ENCODE measurements around the gene APPBP2. TPM values are rescaled to one million over a fixed set of nuclear protein-coding genes. Genes with fewer than 3 reads are reported as not detected.
"Not testable (repeated sequence)": the region's sequence is repeated elsewhere in the genome, so short reads cannot be mapped to it uniquely, and the experiment has no call there.

The APPBP2 gene
- total and polyA plus RNA-seq, 12 donors, result 5.5 to 63.4 (median 36.1) TPM

GRCh38 chr17:60435244-60436167 lies 90.5 kb downstream of the APPBP2 start:
- H3K4me1 ChIP-seq (replicated peaks in 1 of 2), result peaks cover 0 to 4% of the 10 kb centered on the region in 2 donors
- no peaks in the 10 kb centered on the region for H3K36me3 ChIP-seq (replicated peaks in 1 of 2)
- TF ChIP-seq CTCF (IDR thresholded peaks at IDR 0.05) (peak; percentile 89 to 99 (median 97)), POLR2A (IDR thresholded peaks at IDR 0.05) (no peak)
- 66 to 70% (median 69%) methylated on average over 28 of the region's 28 CpGs for WGBS, 4 donors
- no peak overlapping the region for H3K4me3 ChIP-seq
- intact Hi-C loops (cut with DNase I), result loop anchor here (10.0 kb wide), 1 partner anchor 291 kb away; the partner anchor contains the start of gene CA4 (in 2 of the 2)
- peak; percentile 74 to 91 (median 79) for DNase-seq
- H3K27me3 ChIP-seq, result no peaks in the 10 kb centered on the region
- H3K9me3 ChIP-seq (replicated peaks in 1 of 3), result no peaks in the 10 kb centered on the region
- H3K27ac ChIP-seq, result no peak overlapping the region

DNA sequence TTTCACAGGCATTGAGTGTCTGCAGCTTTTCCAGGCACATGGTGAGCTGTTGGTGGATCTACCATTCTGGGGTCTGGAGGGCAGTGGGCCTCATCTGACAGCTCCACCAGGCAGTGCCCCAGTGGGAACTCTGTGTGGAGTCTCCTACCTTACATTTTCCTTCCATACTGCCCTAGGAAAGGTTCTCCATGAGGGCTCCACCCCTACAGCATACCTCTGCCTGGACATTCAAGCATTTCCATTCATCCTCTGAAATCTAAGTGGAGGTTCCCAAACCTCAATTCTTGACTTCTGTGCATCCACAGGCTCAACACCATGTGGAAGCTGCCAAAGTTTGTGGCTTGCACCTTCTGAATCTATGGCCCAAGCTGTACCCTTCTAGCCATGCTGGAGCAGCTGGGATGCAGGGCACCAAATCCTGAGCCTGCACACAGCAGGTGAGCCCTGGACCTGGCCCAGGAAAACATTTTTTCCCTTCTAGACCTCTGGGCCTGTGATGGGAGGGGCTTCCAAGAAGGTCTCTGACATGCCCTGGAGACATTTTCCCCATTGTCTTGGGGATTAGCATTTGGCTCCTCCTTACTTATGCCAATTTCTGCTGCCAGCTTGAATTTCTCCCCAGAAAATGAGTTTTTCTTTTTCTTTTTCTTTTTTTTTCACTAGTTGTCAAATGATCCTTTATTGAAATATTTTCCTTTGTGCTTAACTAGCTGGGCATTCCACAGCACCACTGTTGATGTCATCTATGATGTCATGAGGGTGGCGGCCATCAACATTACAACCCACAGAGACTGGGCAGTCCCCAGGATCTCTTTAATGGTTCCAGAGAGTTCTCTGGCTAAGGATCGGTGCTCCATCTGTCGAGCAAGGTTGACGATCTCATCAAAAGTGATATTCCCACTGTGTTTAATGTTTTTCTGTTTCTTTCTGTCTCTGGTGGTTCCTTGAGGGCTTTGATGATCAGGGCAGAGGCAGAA lies 92.7 kb downstream of the APPBP2 start:
- H3K4me1 ChIP-seq (replicated peaks in 1 of 2); H3K27me3 ChIP-seq; H3K9me3 ChIP-seq (replicated peaks in 1 of 3); H3K27ac ChIP-seq; H3K4me3 ChIP-seq; H3K36me3 ChIP-seq (replicated peaks in 1 of 2): not testable (repeated sequence)
- intact Hi-C loops (cut with DNase I), result loop anchor here (5.0 to 10.0 kb wide), 3 partner anchors 206 to 396 kb away; partner anchors contain the start of gene CA4 (in 2 of the 2)
- peak in 1 of 7 donors; percentile 24 for DNase-seq
- 93 to 96% (median 94%) methylated on average over 4 of the region's 4 CpGs for WGBS, 4 donors

- not testable (repeated sequence) for H3K36me3 ChIP-seq (replicated peaks in 1 of 2); H3K9me3 ChIP-seq (replicated peaks in 1 of 3); H3K4me3 ChIP-seq; H3K27me3 ChIP-seq; DNase-seq; H3K27ac ChIP-seq; H3K4me1 ChIP-seq (replicated peaks in 1 of 2)
- WGBS, 4 donors, result 85 to 93% (median 91%) methylated on average over 7 of the region's 7 CpGs
- intact Hi-C loops (cut with DNase I), result loop anchor here (5.0 to 10.0 kb wide), 3 partner anchors 203 to 393 kb away; partner anchors contain the start of gene CA4 (in 2 of the 2)
Measured at GRCh38 chr17:60430561-60430960, 95.5 kb downstream of the APPBP2 start.

DNA sequence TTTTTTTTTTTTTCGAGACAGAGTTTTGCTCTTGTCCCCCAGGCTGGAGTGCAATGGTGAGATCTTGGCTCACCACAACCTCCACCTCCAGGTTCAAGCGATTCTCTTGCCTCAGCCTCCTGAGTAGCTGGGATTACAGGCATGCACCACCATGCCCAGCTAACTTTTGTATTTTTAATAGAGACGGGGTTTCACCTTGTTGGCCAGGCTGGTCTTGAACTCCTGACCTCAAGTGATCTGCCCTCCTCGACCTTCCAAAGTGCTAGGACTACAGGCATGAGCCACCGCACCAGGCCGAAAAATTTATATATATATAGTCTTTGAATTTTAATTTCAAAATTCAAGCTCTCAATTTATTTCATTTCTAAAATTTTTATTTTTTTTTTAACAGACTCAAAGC lies 97.6 kb downstream of the APPBP2 start:
- DNase-seq; H3K27me3 ChIP-seq; H3K4me1 ChIP-seq (replicated peaks in 1 of 2); H3K36me3 ChIP-seq (replicated peaks in 1 of 2); H3K4me3 ChIP-seq; H3K27ac ChIP-seq; H3K9me3 ChIP-seq (replicated peaks in 1 of 3): not testable (repeated sequence)
- intact Hi-C loops (cut with DNase I), result loop anchor here in 1 of 2 donors (10.0 kb wide), 1 partner anchor 194 kb away; no protein-coding TSS in a partner anchor
- WGBS, 4 donors, result 79 to 87% (median 81%) methylated on average over 6 of the region's 6 CpGs

GRCh38 chr17:60426596-60426995 lies 99.4 kb downstream of the APPBP2 start:
- WGBS, 4 donors, result 82 to 92% (median 91%) methylated on average over 8 to 10 of the region's 10 CpGs
- intact Hi-C loops (cut with DNase I), result loop anchor here in 1 of 2 donors (10.0 kb wide), 1 partner anchor 192 kb away; no protein-coding TSS in a partner anchor
- Histone ChIP-seq H3K36me3 (replicated peaks in 1 of 2) (no peaks in the 10 kb centered on the region), H3K9me3 (replicated peaks in 1 of 3) (no peaks in the 10 kb centered on the region), H3K27me3 (no peaks in the 10 kb centered on the region), H3K27ac (no peak overlapping the region), H3K4me3 (no peak overlapping the region), H3K4me1 (replicated peaks in 1 of 2) (peaks cover 0 to under 1% of the 10 kb centered on the region in 2 donors)
- peak in 1 of 7 donors; percentile 28 for DNase-seq
- no peak for TF ChIP-seq CTCF (IDR thresholded peaks at IDR 0.05)
- no peak for TF ChIP-seq POLR2A (IDR thresholded peaks at IDR 0.05)
